Omental fat pad (tissue), 4 donors: ENCODE measurements around the gene SPTBN4. TPM values are rescaled to one million over a fixed set of nuclear protein-coding genes. Genes with fewer than 3 reads are reported as not detected.
A peak's percentile ranks its signal among the peaks of the same experiment; 100 is the strongest.
"Not testable (repeated sequence)": the region's sequence is repeated elsewhere in the genome, so short reads cannot be mapped to it uniquely, and the experiment has no call there.

Experiments used
- ATAC-seq: fragments of 150-250 bp; one replicate; pipeline ENCODE4 v1.9.1; 2016; ENCODE audit warnings: mild to moderate bottlenecking, moderate library complexity; ENCODE audit not compliant: low FRiP score
- DNase-seq: peaks from one replicate; pipeline ENCODE4 v3.0.0-alpha.2; 2019; ENCODE audit warnings: low spot score
- CTCF ChIP-seq, 3 donors: fragments of 450-650 bp; IDR thresholded peaks; one replicate each; pipeline ENCODE4 v1.5.1; 2016 to 2017; ENCODE audit warnings: antibody characterized with exemption in 3 of 3, mild to moderate bottlenecking in 3 of 3, moderate library complexity in 2 of 3
- total RNA-seq, 4 donors: library from RNA; depleted of rRNA; stranded (reverse); fragments of >200 nt; gene quantifications; one replicate each; pipeline ENCODE4 v1.1.0, GENCODE V29; 2016

The SPTBN4 gene
- total RNA-seq, 4 donors from 2014 or later: 1.4 to 3.2 (median 3.0) TPM

GRCh38 chr19:40619333-40620160 is 152.7 kb downstream of the SPTBN4 start:
- no peak for TF ChIP-seq CTCF (IDR thresholded peaks at IDR 0.05)
- DNase-seq (no peak), ATAC-seq (no peak)

GRCh38 chr19:40620161-40620485 is 153.3 kb downstream of the SPTBN4 start:
- no peak for TF ChIP-seq CTCF (IDR thresholded peaks at IDR 0.05)
- DNase-seq (no peak), ATAC-seq (no peak)

GRCh38 chr19:40621283-40621682 is 154.5 kb downstream of the SPTBN4 start:
- ATAC-seq (no peak), DNase-seq (no peak)
- TF ChIP-seq CTCF (IDR thresholded peaks at IDR 0.05): no peak

- no peak for ATAC-seq
- TF ChIP-seq CTCF (IDR thresholded peaks at IDR 0.05): no peak
- no peak for DNase-seq
Observed at GRCh38 chr19:40621966-40622772, 155.4 kb downstream of the SPTBN4 start.

GRCh38 chr19:40622773-40623075 is 155.9 kb downstream of the SPTBN4 start:
- ATAC-seq: no peak
- no peak for DNase-seq
- TF ChIP-seq CTCF (IDR thresholded peaks at IDR 0.05): no peak

GRCh38 chr19:40623403-40624251 is 156.8 kb downstream of the SPTBN4 start:
- TF ChIP-seq CTCF (IDR thresholded peaks at IDR 0.05): no peak
- peak; percentile 44 for DNase-seq
- ATAC-seq: peak; percentile 82

- ATAC-seq, DNase-seq: not testable (repeated sequence)
Observed at GRCh38 chr19:40624369-40625153, 157.8 kb downstream of the SPTBN4 start.
